GM12872 (cell line): ENCODE data around the gene MYCL.

ENCODE experiments used
- TF ChIP-seq, protein P1 (sequence below): IDR thresholded peaks from 3 replicates; pipeline ENCODE4 v1.5.1; 2011; ENCODE audit warnings: low read depth, mild to moderate bottlenecking, low read length, moderate library complexity; ENCODE audit not compliant: insufficient read depth

Gene MYCL

DNA sequence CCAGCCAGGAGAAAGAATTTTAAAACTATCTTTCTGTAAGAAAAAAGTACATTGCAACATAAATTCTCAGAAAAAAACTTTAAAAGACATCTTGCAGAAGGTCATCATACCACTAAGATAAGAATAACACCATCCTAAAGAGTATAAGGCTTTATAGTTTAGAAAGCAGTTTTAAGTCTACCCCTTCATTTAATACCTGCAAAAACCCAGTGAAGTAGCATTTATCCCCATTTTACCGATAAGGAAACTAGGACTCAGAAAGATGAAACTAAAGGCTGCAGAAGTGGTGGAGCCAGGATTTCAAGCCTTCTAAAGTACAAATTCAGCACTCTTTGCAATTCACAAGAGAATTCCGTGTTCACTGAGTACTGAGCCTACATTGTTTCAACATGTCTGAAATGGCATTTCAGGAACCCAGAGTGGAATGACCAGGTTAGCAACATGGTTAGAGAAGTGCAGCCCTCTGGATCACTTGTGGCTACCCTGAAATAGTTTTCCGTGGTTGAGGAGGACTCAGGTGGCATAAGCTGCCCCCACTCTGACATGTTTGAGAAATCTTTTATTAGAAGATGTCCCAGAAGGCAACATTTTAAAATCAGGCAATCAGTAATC lies 6.7 kb downstream of the MYCL start:
- TF ChIP-seq, protein P1, sequence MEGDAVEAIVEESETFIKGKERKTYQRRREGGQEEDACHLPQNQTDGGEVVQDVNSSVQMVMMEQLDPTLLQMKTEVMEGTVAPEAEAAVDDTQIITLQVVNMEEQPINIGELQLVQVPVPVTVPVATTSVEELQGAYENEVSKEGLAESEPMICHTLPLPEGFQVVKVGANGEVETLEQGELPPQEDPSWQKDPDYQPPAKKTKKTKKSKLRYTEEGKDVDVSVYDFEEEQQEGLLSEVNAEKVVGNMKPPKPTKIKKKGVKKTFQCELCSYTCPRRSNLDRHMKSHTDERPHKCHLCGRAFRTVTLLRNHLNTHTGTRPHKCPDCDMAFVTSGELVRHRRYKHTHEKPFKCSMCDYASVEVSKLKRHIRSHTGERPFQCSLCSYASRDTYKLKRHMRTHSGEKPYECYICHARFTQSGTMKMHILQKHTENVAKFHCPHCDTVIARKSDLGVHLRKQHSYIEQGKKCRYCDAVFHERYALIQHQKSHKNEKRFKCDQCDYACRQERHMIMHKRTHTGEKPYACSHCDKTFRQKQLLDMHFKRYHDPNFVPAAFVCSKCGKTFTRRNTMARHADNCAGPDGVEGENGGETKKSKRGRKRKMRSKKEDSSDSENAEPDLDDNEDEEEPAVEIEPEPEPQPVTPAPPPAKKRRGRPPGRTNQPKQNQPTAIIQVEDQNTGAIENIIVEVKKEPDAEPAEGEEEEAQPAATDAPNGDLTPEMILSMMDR: no peak

DNA sequence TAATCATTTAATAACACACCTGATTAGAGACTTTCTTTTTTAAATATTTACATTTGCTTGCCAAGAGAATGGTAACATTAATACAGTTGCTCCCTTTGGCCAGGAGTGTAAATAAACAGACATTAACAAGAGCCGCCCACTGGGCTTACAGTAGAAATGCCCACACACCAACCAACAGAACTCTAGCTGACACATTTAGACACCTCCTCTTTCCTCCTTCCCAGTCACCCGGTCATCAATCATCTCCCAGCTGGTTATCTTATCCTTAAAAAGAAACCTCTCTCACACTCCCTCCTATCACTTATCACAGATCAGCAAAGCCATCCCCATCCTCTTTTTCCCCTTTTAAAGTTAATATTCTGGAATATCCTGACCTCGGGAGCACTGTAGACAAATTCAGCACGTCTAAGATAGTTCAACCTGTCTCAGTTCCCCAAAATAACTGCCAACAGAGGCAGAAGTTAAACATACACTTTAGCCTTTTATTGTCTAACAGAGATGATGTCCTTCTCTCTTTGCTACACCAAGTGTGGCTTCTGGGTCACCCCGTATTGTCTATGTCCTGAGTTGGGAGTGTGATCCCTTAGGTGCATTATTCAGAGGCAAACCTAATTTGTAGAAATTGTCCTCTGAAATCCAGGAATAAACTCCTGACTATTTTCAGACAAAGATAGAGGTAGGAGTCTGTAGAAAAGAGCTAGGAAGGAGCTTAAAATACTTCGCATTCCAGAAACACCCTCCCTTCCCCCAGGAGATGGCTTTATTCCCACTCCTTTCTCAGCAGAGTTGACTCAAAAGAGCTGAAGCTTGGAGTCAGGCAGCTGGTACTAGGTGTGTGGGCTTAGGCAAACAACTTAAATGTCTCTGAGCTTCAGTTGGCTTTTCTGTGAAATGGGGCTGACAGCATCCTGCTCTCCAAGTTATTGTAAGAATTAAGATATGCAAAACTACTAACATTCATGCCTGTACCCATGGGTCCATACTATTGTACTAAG lies 8.8 kb downstream of the MYCL start:
- TF ChIP-seq, protein P1: no peak

DNA sequence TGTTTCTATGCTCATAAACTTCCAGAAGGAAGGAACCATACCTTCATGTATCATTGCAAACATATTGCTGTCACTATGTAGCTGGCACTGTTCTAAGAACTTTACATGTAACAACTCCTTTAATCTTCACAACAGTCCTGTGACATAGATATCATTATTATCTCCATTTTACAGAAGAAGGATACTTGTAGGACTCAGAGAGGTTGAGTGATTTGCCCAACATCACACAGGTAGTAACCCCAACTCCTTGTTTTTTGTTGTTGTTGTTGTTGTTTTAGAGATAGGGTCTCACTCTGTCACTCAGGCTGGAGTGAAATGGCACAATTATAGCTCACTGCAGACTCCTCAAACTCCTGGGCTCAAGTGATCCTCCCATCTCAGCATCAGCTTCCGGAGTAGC lies 10.8 kb downstream of the MYCL start:
- TF ChIP-seq, protein P1: no peak

DNA sequence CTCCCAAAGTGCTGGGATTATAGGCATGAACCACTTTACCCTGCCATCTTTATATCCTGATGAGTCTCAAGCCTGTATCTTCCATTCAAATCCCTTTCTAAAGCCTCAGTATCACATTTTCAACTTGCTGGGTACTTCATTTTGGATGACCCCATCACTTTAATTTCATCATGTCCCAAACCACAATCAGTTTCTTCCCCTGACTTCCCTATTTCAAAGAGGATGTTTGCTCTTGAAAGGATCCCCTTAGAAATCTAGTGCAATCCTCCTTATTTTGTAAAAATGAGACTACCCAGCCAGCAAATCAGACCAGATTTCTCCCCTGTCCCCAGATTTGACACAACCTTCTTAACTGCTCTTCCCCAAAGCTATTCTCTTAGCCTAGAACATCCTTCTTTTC lies 11.4 kb downstream of the MYCL start:
- TF ChIP-seq, protein P1: no peak

GRCh38 chr1:39886757-39887231 lies 14.9 kb downstream of the MYCL start:
- TF ChIP-seq, protein P1: no peak

- TF ChIP-seq, protein P1: no peak
Observed at GRCh38 chr1:39885516-39885915, 16.2 kb downstream of the MYCL start.

DNA sequence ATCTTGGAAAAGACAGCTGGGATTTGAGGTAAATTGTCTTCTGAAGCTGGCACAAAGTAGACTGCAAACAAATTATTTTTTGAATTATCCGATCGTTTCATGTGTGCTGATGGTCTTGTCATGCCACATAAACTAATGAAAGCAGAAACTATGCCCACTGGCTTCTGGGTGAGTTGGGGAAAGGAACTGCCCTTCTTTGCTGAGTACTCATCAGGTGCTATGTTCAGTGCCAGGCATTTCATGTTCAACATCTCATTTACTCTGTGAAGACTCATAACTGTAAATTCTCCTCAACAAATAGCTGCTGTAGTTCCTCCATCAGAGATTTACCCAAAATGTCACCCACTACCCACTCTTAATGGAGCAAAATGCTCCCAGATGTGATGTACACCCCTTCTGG lies 19.6 kb downstream of the MYCL start:
- TF ChIP-seq, protein P1: no peak
